NB4 (cell line): ENCODE measurements around the gene SND1.

ENCODE experiments used
- DNase-seq: peaks from one replicate; pipeline ENCODE4 v3.0.0; 2010; ENCODE audit warnings: low read depth
- H3K4me3 ChIP-seq: one replicate; pipeline ENCODE4 v1.5.1; 2011; ENCODE audit warnings: mild to moderate bottlenecking, low read depth, low read length, moderate library complexity
- CTCF ChIP-seq: IDR thresholded peaks from one replicate; pipeline ENCODE4 v1.5.1; 2012; ENCODE audit warnings: low read depth, low read length
- MYC ChIP-seq: IDR thresholded peaks from 2 replicates; pipeline ENCODE4 v1.6.1; 2011; ENCODE audit warnings: low read depth, low read length
- POLR2A ChIP-seq: IDR thresholded peaks from 2 replicates; pipeline ENCODE4 v1.6.1; 2011; ENCODE audit warnings: mild to moderate bottlenecking; ENCODE audit not compliant: insufficient read length; ENCODE audit errors: extremely low read depth
- TF ChIP-seq, protein P1 (sequence below): IDR thresholded peaks from 2 replicates; pipeline ENCODE4 v1.6.1; 2011; ENCODE audit warnings: low read depth, low read length

Gene SND1

DNA sequence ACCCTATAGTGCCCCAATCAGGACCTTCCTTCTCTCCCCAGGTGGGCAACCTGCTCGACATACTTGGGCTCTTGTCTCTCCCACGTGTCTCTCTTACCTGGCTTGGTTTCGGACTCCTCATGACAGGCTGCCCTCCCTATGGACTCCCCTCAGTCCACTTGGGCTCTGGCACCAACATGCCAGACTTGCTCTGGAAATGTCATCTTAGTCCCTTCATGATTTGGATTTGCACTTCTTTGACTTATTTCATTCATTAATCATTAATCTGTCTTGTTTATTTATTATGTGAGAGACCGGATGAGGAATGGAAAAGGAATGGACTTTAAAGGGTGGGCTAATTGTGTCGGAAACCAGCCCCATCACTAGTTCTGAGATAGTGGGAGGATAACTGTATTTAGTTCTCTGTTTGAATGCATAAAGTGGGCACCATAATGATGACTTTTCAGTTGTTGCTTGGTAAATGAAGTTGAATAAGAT lies 108.0 kb downstream of the SND1 start:
- no peak for DNase-seq
- no peak overlapping the region for H3K4me3 ChIP-seq
- TF ChIP-seq, protein P1, sequence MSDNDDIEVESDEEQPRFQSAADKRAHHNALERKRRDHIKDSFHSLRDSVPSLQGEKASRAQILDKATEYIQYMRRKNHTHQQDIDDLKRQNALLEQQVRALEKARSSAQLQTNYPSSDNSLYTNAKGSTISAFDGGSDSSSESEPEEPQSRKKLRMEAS: no peak
- TF ChIP-seq POLR2A (no peak), MYC (no peak), CTCF (no peak)

DNA sequence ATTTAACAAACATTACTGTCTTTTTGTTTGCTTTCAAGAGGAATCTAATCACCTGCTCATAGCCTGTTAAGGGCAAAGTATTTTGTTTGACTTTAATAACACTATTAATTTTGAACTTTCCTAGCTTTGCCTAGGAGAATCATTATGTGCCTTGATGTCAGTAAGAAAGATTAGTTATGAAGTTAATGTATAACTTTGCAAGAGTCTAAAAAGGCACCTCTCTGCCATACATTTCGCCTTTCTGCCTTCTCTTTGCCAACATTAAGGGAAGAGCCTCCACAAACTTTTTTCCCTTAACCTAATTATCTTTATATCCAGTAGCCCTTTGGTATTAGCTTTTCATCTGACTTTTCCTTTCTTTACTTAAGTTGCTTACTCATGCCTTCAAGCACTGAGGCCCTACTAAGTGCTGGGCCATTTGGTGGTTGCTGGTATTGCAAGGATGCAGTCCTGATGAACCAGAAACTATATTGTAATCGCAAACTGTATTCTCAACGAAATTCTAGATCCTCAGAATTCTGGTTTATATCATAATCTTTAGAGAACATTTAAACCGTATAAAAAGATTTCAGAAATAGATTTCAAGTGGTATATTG lies 108.5 kb downstream of the SND1 start:
- no peak for DNase-seq
- no peak for TF ChIP-seq MYC
- TF ChIP-seq, protein P1: no peak
- H3K4me3 ChIP-seq: no peak overlapping the region

DNA sequence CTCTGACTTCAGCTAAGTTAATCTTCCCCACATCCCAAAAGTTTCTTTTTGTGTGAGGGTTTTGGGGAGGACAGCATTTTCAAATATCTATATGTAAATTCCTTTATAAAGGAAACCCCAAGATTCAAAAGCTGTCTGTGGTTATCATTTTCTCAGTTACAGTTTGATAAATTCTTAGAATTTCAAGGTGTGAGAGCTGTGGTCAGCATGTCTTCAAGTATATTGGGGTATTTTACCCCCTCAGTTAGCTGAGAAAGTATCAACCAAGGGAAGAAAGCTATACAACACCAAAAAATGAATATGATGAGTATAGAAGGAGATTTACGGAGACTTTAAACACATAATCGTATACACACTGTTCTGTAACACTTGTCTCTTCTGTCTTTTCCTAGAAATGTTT lies 109.2 kb downstream of the SND1 start:
- TF ChIP-seq MYC (no peak), CTCF (no peak)
- TF ChIP-seq, protein P1: no peak
- H3K4me3 ChIP-seq: no peak overlapping the region
- DNase-seq: no peak

DNA sequence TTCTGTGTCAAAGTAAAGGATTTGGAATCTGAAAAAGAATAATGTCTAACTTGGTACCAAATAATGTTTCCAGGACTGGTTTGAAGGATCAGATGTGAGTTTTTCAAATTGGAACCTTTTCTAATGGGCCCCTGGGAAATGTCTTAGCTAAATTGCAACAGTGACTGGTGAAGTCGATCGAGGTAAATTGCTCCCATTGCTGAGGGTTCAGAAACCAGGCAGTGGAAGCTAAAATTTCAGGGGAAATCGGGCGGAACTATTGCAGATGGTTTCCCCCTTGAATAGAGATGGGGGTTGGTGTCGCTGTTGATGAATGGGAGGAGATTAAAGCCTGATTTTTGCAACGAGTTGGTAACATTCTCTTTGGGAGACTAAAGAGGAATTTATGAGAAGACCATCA lies 112.7 kb downstream of the SND1 start:
- DNase-seq: no peak
- no peak for TF ChIP-seq POLR2A
- TF ChIP-seq, protein P1: no peak
- no peak for TF ChIP-seq CTCF
- no peak for TF ChIP-seq MYC
- H3K4me3 ChIP-seq: no peak overlapping the region

DNA sequence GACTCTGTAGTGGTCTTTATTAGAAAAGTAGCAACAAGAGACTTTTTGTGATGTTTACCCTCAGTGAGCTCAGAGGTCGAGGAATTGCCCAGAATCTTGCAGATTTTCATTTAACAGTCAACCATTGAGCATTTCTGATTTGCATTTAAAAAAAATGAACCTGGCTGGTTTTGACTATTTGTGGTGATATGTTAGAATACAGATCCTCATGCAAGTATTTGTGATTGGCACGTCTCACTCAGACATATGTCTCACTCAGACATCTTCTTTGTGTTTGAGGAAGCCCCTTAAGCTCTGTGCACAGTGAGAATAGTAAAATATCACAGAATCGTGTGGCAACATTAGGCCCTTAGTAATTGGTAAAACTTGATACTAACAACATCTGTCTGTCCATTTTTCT lies 113.2 kb downstream of the SND1 start:
- TF ChIP-seq CTCF: no peak
- TF ChIP-seq MYC: no peak
- no peak for TF ChIP-seq POLR2A
- no peak for DNase-seq
- no peak overlapping the region for H3K4me3 ChIP-seq

DNA sequence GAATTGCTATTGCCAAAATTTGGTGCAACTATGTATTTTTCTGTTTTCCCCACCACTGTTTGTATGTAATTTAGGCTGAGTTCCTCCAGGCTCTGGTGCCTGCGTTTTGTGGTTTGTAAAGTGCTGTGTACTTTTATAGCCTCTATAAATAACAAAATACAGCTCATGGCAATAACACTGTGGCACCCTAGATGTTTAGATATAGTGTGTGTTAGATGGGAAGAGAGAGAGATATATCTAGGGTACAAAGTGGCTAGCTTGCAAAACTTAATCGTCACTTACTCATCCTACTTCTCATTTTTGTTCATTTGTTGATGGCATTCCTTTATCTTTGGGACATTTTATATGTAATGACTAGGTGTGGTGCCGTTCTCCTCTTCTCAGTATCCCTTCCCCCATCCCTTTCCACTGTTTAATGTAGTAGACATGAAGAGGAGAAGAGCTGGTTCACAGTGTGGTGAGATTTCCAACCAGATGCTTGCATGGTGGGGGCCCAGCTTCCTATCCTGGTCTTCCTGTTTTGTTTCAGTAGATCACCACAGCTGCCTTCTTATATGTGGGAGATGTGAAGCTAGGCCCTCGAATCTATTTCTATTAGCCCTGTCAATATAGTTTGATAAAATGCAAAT lies 115.0 kb downstream of the SND1 start:
- no peak for TF ChIP-seq MYC
- TF ChIP-seq, protein P1: no peak
- no peak for TF ChIP-seq POLR2A
- no peak for TF ChIP-seq CTCF
- no peak for DNase-seq

More for the DNA sequence above, 115.0 kb downstream of the SND1 start:
- H3K4me3 ChIP-seq: no peak overlapping the region
